ENCODE results near the gene OPCML.
A peak's percentile ranks its signal among the peaks of the same experiment; 100 is the strongest.

Gene OPCML

GRCh38 chr11:132876239-132876638 lies 656.1 kb downstream of the OPCML start:
- CTCF ChIA-PET, result no interaction called here
- H3K27ac ChIP-seq, result no peak overlapping the region

GRCh38 chr11:132874638-132875037 lies 657.7 kb downstream of the OPCML start:
- POLR2A ChIA-PET (ENCODE audit: low non-redundant PET), result no interaction called here
- TF ChIP-seq, protein P1, sequence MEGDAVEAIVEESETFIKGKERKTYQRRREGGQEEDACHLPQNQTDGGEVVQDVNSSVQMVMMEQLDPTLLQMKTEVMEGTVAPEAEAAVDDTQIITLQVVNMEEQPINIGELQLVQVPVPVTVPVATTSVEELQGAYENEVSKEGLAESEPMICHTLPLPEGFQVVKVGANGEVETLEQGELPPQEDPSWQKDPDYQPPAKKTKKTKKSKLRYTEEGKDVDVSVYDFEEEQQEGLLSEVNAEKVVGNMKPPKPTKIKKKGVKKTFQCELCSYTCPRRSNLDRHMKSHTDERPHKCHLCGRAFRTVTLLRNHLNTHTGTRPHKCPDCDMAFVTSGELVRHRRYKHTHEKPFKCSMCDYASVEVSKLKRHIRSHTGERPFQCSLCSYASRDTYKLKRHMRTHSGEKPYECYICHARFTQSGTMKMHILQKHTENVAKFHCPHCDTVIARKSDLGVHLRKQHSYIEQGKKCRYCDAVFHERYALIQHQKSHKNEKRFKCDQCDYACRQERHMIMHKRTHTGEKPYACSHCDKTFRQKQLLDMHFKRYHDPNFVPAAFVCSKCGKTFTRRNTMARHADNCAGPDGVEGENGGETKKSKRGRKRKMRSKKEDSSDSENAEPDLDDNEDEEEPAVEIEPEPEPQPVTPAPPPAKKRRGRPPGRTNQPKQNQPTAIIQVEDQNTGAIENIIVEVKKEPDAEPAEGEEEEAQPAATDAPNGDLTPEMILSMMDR (conservative IDR thresholded peaks at IDR 0.05; ENCODE audit: low read depth), result no peak
- H3K27ac ChIP-seq, result no peak overlapping the region
- CTCF ChIA-PET, result no interaction called here
- DNase-seq (ENCODE audit: low spot score), result no peak

More at GRCh38 chr11:132876239-132876638, 656.1 kb downstream of the OPCML start:
- no peak for DNase-seq (ENCODE audit: low spot score)
- POLR2A ChIA-PET (ENCODE audit: low non-redundant PET), result no interaction called here
- TF ChIP-seq, protein P1 (conservative IDR thresholded peaks at IDR 0.05; ENCODE audit: low read depth), result no peak

DNA sequence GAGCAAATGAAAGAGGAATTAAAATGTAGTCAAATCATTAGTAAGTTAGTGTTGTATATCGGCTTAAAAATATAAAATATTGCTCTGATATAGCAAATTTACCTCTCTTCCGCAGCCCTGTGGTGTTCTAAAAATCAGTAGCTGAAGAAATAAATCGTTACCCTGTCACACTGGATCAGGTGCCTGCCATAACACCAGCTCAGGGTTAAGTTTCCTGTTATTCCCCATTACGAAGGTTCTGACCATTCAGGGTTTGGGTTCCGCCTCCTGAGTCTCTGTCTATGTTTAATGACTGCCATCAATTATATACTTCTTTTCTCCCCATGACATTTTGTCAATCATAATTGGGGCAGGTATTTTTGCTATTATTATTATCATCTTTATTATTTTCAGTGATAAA lies 658.5 kb downstream of the OPCML start:
- no peak for DNase-seq (ENCODE audit: low spot score)
- H3K27ac ChIP-seq, result no peak overlapping the region
- CTCF ChIA-PET, result interaction anchor here (0.6 kb wide), 1 partner anchor 867 kb away, joined by 3 read pairs; no protein-coding TSS in a partner anchor
- TF ChIP-seq, protein P1 (conservative IDR thresholded peaks at IDR 0.05; ENCODE audit: low read depth), result no peak
- POLR2A ChIA-PET (ENCODE audit: low non-redundant PET), result no interaction called here

DNA sequence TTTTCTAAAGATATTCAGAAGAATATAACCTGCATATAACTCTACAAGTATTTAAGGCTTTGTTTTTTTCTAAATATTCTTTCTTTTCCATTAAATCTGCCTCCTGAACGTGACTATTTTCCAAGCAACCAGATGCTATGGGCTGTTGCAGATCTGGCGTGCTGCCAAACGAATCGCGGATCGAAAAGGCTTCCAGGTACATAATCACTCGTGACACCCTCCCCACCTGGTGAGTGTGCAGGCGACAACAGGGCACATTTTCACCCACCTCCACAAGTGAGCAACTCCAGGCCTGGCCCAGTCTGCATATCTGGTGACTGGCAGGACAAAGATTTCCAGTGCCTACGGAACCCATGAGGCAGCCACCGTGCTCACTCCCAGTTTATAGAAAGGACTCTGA lies 660.1 kb downstream of the OPCML start:
- TF ChIP-seq, protein P1 (conservative IDR thresholded peaks at IDR 0.05; ENCODE audit: low read depth), result no peak
- H3K27ac ChIP-seq, result no peak overlapping the region
- POLR2A ChIA-PET (ENCODE audit: low non-redundant PET), result no interaction called here
- DNase-seq (ENCODE audit: low spot score), result no peak
- CTCF ChIA-PET, result no interaction called here

- ChIA-PET POLR2A (ENCODE audit: low non-redundant PET) (no interaction called here), CTCF (interaction anchor here (0.7 kb wide), 1 partner anchor 87 kb away, joined by 3 read pairs; no protein-coding TSS in a partner anchor)
- H3K27ac ChIP-seq, result no peak overlapping the region
- peak; percentile 18 for DNase-seq (ENCODE audit: low spot score)
- TF ChIP-seq, protein P1 (conservative IDR thresholded peaks at IDR 0.05; ENCODE audit: low read depth), result no peak
Measured at GRCh38 chr11:132866783-132867545, 665.3 kb downstream of the OPCML start.

DNA sequence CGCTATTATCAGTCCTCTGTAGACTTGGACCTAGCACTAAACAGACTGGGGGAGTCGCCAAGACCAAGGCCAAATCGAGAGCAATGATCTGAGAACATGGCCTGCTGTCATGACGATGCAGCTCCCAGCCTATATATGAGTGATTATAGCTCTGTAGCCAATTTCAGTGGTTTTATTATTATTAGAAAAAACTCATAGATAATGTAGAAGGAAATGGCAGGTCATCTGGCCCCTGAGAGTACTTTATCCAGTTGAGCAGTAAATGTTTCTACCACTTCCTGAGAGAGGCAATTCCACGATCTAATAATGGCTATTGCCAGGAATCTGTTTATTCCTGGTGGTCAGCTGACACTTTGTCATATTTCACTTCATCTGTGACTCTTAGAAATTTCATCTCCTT lies 666.7 kb downstream of the OPCML start:
- ChIA-PET POLR2A (ENCODE audit: low non-redundant PET) (no interaction called here), CTCF (interaction anchor here (0.7 kb wide), 1 partner anchor 605 kb away, joined by 3 read pairs; no protein-coding TSS in a partner anchor)
- no peak overlapping the region for H3K27ac ChIP-seq
- TF ChIP-seq, protein P1 (conservative IDR thresholded peaks at IDR 0.05; ENCODE audit: low read depth), result no peak
- no peak for DNase-seq (ENCODE audit: low spot score)
